Mammary epithelial cell (primary cell): ENCODE results near the gene PLEKHG2.

Experiments used
- EZH2 ChIP-seq: IDR thresholded peaks from 2 replicates; pipeline ENCODE4 v1.6.1; 2012; ENCODE audit warnings: low read length, inconsistent platforms, borderline replicate concordance
- TF ChIP-seq, protein P1 (sequence below), 2 donors: IDR thresholded peaks in 1 of 2; conservative IDR thresholded peaks in 1 of 2; 2 replicates each; pipeline ENCODE4 v1.5.1; 2011 to 2012; ENCODE audit warnings: inconsistent platforms in 2 of 2, low read length in 2 of 2, mild to moderate bottlenecking in 2 of 2, control low read depth in 1 of 2, low read depth in 1 of 2; ENCODE audit not compliant: insufficient read depth in 1 of 2; ENCODE audit errors: extremely low read depth in 1 of 2

GRCh38 chr19:39471756-39472536 is 59.5 kb downstream of the PLEKHG2 start:
- TF ChIP-seq, protein P1, sequence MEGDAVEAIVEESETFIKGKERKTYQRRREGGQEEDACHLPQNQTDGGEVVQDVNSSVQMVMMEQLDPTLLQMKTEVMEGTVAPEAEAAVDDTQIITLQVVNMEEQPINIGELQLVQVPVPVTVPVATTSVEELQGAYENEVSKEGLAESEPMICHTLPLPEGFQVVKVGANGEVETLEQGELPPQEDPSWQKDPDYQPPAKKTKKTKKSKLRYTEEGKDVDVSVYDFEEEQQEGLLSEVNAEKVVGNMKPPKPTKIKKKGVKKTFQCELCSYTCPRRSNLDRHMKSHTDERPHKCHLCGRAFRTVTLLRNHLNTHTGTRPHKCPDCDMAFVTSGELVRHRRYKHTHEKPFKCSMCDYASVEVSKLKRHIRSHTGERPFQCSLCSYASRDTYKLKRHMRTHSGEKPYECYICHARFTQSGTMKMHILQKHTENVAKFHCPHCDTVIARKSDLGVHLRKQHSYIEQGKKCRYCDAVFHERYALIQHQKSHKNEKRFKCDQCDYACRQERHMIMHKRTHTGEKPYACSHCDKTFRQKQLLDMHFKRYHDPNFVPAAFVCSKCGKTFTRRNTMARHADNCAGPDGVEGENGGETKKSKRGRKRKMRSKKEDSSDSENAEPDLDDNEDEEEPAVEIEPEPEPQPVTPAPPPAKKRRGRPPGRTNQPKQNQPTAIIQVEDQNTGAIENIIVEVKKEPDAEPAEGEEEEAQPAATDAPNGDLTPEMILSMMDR (conservative IDR thresholded peaks at IDR 0.05 in 1 of 2, IDR thresholded peaks at IDR 0.05 in 1 of 2; ENCODE audit: extremely low read depth in 1 of 2, insufficient read depth in 1 of 2, low read depth in 1 of 2, low read length in 2 of 2): no peak
- TF ChIP-seq EZH2: no peak
